ENCODE data around the gene TWIST2.

The TWIST2 gene

DNA sequence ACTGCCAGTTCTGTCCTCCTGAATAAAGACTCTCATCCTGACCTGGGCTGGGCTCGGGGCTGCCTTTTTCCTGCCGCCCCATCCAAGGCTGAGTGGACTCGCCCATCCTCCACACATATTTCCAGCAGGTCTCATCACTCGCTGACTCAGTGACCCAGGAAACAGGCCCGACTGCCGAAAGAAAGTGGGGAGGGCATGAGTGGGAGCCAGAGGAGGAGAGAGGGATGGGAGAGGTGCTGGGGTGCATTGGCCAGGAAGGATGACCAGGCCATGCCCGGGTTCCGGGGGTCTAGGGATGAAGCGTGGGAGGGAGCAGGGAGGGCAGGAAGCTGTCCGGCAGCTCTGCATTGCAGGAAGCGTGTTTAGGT is 66.7 kb downstream of the TWIST2 start:
- Histone ChIP-seq H2AFZ (ENCODE audit: low read length) (no peak overlapping the region), H3K36me3 (ENCODE audit: insufficient read depth, low read length) (no peaks in the 10 kb centered on the region), H3K9me2 (replicated peaks; ENCODE audit: low read depth, low read length) (no peaks in the 10 kb centered on the region), H3K4me2 (ENCODE audit: low read depth, low read length, poor library complexity, severe bottlenecking) (no peak overlapping the region), H3K4me1 (ENCODE audit: insufficient read depth, low read length, poor library complexity, severe bottlenecking) (no peaks in the 10 kb centered on the region), H3F3A (ENCODE audit: low read depth) (no peaks in the 10 kb centered on the region), H3K9ac (ENCODE audit: low read depth, low read length, poor library complexity, severe bottlenecking) (no peak overlapping the region), H3K4me3 (ENCODE audit: low read length, poor library complexity, severe bottlenecking) (no peak overlapping the region), H3K79me2 (ENCODE audit: insufficient read depth, low read length) (no peaks in the 10 kb centered on the region), H3K9me3 (ENCODE audit: insufficient read depth, low read depth, low read length) (peaks cover 4% of the 10 kb centered on the region; the same call in 1 of the 2 replicates), H4K20me1 (ENCODE audit: insufficient read depth, low read length, poor library complexity, severe bottlenecking) (no peaks in the 10 kb centered on the region), H3K27me3 (ENCODE audit: insufficient read depth, low read length, poor library complexity, severe bottlenecking) (no peaks in the 10 kb centered on the region)
- TF ChIP-seq EZH2phosphoT487 (IDR thresholded peaks at IDR 0.05; ENCODE audit: borderline replicate concordance), result no peak
- TF ChIP-seq, protein P1, sequence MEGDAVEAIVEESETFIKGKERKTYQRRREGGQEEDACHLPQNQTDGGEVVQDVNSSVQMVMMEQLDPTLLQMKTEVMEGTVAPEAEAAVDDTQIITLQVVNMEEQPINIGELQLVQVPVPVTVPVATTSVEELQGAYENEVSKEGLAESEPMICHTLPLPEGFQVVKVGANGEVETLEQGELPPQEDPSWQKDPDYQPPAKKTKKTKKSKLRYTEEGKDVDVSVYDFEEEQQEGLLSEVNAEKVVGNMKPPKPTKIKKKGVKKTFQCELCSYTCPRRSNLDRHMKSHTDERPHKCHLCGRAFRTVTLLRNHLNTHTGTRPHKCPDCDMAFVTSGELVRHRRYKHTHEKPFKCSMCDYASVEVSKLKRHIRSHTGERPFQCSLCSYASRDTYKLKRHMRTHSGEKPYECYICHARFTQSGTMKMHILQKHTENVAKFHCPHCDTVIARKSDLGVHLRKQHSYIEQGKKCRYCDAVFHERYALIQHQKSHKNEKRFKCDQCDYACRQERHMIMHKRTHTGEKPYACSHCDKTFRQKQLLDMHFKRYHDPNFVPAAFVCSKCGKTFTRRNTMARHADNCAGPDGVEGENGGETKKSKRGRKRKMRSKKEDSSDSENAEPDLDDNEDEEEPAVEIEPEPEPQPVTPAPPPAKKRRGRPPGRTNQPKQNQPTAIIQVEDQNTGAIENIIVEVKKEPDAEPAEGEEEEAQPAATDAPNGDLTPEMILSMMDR (conservative IDR thresholded peaks at IDR 0.05; ENCODE audit: low read length), result no peak

DNA sequence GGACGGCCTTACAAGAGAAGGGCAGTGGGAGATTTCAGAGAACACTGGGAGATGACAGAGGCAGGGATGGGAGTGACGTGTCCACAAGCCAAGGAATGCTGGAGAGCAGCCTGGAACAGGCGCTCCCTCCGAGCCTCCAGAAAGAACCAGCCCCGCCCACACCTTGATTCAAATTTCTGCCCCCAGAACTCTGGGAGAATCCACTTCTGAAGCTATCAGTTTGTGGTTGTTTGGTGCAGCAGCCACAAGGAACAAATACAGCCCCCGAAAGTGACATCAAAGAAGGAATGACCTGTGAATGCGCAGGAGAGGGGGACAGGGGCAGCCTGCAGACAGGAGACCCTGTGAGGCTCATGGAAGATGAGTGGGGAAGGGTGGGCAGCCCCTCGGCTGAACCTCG is 67.3 kb downstream of the TWIST2 start:
- Histone ChIP-seq H3K27me3 (ENCODE audit: insufficient read depth, low read length, poor library complexity, severe bottlenecking) (no peaks in the 10 kb centered on the region), H4K20me1 (ENCODE audit: insufficient read depth, low read length, poor library complexity, severe bottlenecking) (no peaks in the 10 kb centered on the region), H3K4me3 (ENCODE audit: low read length, poor library complexity, severe bottlenecking) (no peak overlapping the region), H3K4me1 (ENCODE audit: insufficient read depth, low read length, poor library complexity, severe bottlenecking) (no peaks in the 10 kb centered on the region), H3K4me2 (ENCODE audit: low read depth, low read length, poor library complexity, severe bottlenecking) (no peak overlapping the region), H3K9me3 (ENCODE audit: insufficient read depth, low read depth, low read length) (peaks cover 4% of the 10 kb centered on the region; the same call in 1 of the 2 replicates), H3K36me3 (ENCODE audit: insufficient read depth, low read length) (no peaks in the 10 kb centered on the region), H2AFZ (ENCODE audit: low read length) (no peak overlapping the region), H3F3A (ENCODE audit: low read depth) (no peaks in the 10 kb centered on the region), H3K79me2 (ENCODE audit: insufficient read depth, low read length) (no peaks in the 10 kb centered on the region), H3K9ac (ENCODE audit: low read depth, low read length, poor library complexity, severe bottlenecking) (no peak overlapping the region), H3K9me2 (replicated peaks; ENCODE audit: low read depth, low read length) (no peaks in the 10 kb centered on the region)
- TF ChIP-seq EZH2phosphoT487 (IDR thresholded peaks at IDR 0.05; ENCODE audit: borderline replicate concordance), result no peak
- TF ChIP-seq, protein P1 (conservative IDR thresholded peaks at IDR 0.05; ENCODE audit: low read length), result no peak

DNA sequence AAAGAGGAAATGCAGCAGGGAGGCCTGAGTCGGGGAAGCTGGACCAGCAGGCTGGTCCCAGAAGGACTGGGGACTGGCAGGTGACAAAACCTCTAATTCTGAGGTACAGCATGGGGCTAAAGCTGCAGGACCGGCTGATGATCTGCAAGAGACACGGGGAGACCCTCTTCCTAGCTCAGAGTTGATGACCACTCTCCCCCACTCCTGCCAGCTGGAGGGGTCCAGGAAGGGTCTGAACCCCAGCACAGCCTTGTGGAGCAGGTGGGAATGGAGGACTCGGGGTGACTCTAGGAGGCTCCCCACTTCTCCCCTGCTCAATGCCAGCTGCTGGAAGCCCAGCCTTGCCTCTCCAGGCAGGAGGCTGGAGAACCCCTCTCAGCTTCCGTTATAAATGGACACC is 67.7 kb downstream of the TWIST2 start:
- Histone ChIP-seq H3K9me2 (replicated peaks; ENCODE audit: low read depth, low read length) (no peaks in the 10 kb centered on the region), H3K4me2 (ENCODE audit: low read depth, low read length, poor library complexity, severe bottlenecking) (no peak overlapping the region), H3K27me3 (ENCODE audit: insufficient read depth, low read length, poor library complexity, severe bottlenecking) (no peaks in the 10 kb centered on the region), H4K20me1 (ENCODE audit: insufficient read depth, low read length, poor library complexity, severe bottlenecking) (no peaks in the 10 kb centered on the region), H3K9me3 (ENCODE audit: insufficient read depth, low read depth, low read length) (peaks cover 4% of the 10 kb centered on the region; the same call in 1 of the 2 replicates), H3K9ac (ENCODE audit: low read depth, low read length, poor library complexity, severe bottlenecking) (no peak overlapping the region), H3K4me3 (ENCODE audit: low read length, poor library complexity, severe bottlenecking) (no peak overlapping the region), H3K79me2 (ENCODE audit: insufficient read depth, low read length) (no peaks in the 10 kb centered on the region), H2AFZ (ENCODE audit: low read length) (no peak overlapping the region), H3K4me1 (ENCODE audit: insufficient read depth, low read length, poor library complexity, severe bottlenecking) (no peaks in the 10 kb centered on the region), H3F3A (ENCODE audit: low read depth) (no peaks in the 10 kb centered on the region), H3K36me3 (ENCODE audit: insufficient read depth, low read length) (no peaks in the 10 kb centered on the region)
- TF ChIP-seq, protein P1 (conservative IDR thresholded peaks at IDR 0.05; ENCODE audit: low read length), result no peak
- TF ChIP-seq EZH2phosphoT487 (IDR thresholded peaks at IDR 0.05; ENCODE audit: borderline replicate concordance), result no peak

All from Loucy (cell line).